NCI-H446 (cell line): ENCODE measurements around the gene NUB1.

ENCODE experiments used
- DNase-seq, 2 experiments: peaks; one replicate each; lab custom pipeline; 2025; lab: John Stamatoyannopoulos, UW

NUB1 gene

GRCh38 chr7:151314401-151314800, 27.2 kb upstream of the NUB1 start:
- no peak for DNase-seq

GRCh38 chr7:151315038-151315655, 26.5 kb upstream of the NUB1 start:
- peak; percentile 45 to 81 for DNase-seq

- no peak for DNase-seq
These were observed 24.7 kb upstream of the NUB1 start for GRCh38 chr7:151316896-151317295.

- no peak for DNase-seq
These were observed 23.7 kb upstream of the NUB1 start for GRCh38 chr7:151317936-151318335.

- no peak for DNase-seq
These were observed 22.4 kb upstream of the NUB1 start for GRCh38 chr7:151319189-151319588.

- DNase-seq: no peak
These were observed 21.3 kb upstream of the NUB1 start for GRCh38 chr7:151320263-151320845.

GRCh38 chr7:151321341-151321740, 20.3 kb upstream of the NUB1 start:
- DNase-seq: no peak

GRCh38 chr7:151322906-151323305, 18.7 kb upstream of the NUB1 start:
- DNase-seq: no peak

GRCh38 chr7:151327022-151327421, 14.6 kb upstream of the NUB1 start:
- no peak for DNase-seq

- no peak for DNase-seq
These were observed 14.0 kb upstream of the NUB1 start for GRCh38 chr7:151327659-151328058.

- no peak for DNase-seq
These were observed 11.4 kb upstream of the NUB1 start for GRCh38 chr7:151330181-151330580.

- DNase-seq: no peak
These were observed 11.0 kb upstream of the NUB1 start for GRCh38 chr7:151330661-151331060.

GRCh38 chr7:151334628-151335027, 7.0 kb upstream of the NUB1 start:
- DNase-seq: no peak

GRCh38 chr7:151336027-151336708, 5.4 kb upstream of the NUB1 start:
- DNase-seq: no peak

- DNase-seq: no peak
These were observed 4.3 kb upstream of the NUB1 start for GRCh38 chr7:151337346-151337745.

GRCh38 chr7:151338809-151339208, 2.8 kb upstream of the NUB1 start:
- no peak for DNase-seq

GRCh38 chr7:151339651-151340382, 1.8 kb upstream of the NUB1 start:
- no peak for DNase-seq

GRCh38 chr7:151340794-151341356, 737 bp upstream of the NUB1 start:
- DNase-seq: no peak

- no peak for DNase-seq
These were observed 562 bp downstream of the NUB1 start for GRCh38 chr7:151342102-151342646.

GRCh38 chr7:151342811-151343210, 1.2 kb downstream of the NUB1 start:
- DNase-seq: no peak

- no peak for DNase-seq
These were observed 1.9 kb downstream of the NUB1 start for GRCh38 chr7:151343516-151343915.
